Sigmoid colon (tissue), 3 donors: ENCODE measurements around the gene STK4.

Source experiments
- CTCF ChIP-seq, 4 experiments: fragments of 450-650 bp in 3 of 4; fragments of 200-600 bp in 1 of 4; IDR thresholded peaks; one replicate each; pipeline ENCODE4 v1.5.1; 2016 to 2019; ENCODE audit warnings: antibody characterized with exemption in 4 of 4, mild to moderate bottlenecking in 3 of 4, moderate library complexity in 2 of 4
- POLR2A ChIP-seq, 2 donors: fragments of 450-650 bp; IDR thresholded peaks; one replicate each; pipeline ENCODE4 v1.6.1; 2016; ENCODE audit warnings: antibody characterized with exemption in 2 of 2, mild to moderate bottlenecking in 2 of 2, moderate library complexity in 2 of 2

GRCh38 chr20:45008521-45009049, 42.3 kb downstream of the STK4 start:
- no peak for TF ChIP-seq POLR2A (IDR thresholded peaks at IDR 0.05)
- TF ChIP-seq CTCF (IDR thresholded peaks at IDR 0.05) = no peak
